Endothelial cell of umbilical vein (primary cell): ENCODE data around the gene BRD1.

Source experiments
- EZH2 ChIP-seq: IDR thresholded peaks from 2 replicates; pipeline ENCODE4 v1.6.1; 2012; ENCODE audit warnings: borderline replicate concordance, low read depth, mild to moderate bottlenecking, moderate library complexity, low read length, inconsistent platforms; ENCODE audit not compliant: severe bottlenecking
- FOS ChIP-seq: IDR thresholded peaks from 2 replicates; pipeline ENCODE4 v1.6.1; 2011; ENCODE audit warnings: mild to moderate bottlenecking, low read length, moderate library complexity, borderline replicate concordance; ENCODE audit not compliant: insufficient read depth
- GATA2 ChIP-seq: IDR thresholded peaks from 2 replicates; pipeline ENCODE4 v1.7.0; 2011; ENCODE audit warnings: low read depth, mild to moderate bottlenecking, moderate library complexity, mixed read lengths, low read length; ENCODE audit not compliant: insufficient read length, insufficient read depth
- JUN ChIP-seq: IDR thresholded peaks from 2 replicates; pipeline ENCODE4 v1.6.1; 2011; ENCODE audit warnings: borderline replicate concordance, low read depth; ENCODE audit not compliant: insufficient read length, insufficient read depth
- POLR2A ChIP-seq: IDR thresholded peaks from 2 replicates; pipeline ENCODE4 v1.6.1; 2012; ENCODE audit warnings: low read depth, mild to moderate bottlenecking, control low read depth, low read length
- POLR2AphosphoS5 ChIP-seq: IDR thresholded peaks from 2 replicates; pipeline ENCODE4 v1.6.1; 2012; ENCODE audit warnings: low read depth, mild to moderate bottlenecking, control low read depth, low read length, moderate library complexity; ENCODE audit not compliant: insufficient read depth
- TF ChIP-seq, protein P1 (sequence below), 2 donors: IDR thresholded peaks; 1 replicate in 1 of 2; 2 replicates in 1 of 2; pipeline ENCODE4 v1.5.1; 2011; ENCODE audit warnings: low read length in 2 of 2, mild to moderate bottlenecking in 2 of 2, moderate library complexity in 2 of 2, control low read depth in 1 of 2, inconsistent platforms in 1 of 2, low read depth in 1 of 2; ENCODE audit not compliant: insufficient read depth in 1 of 2; ENCODE audit errors: extremely low read depth in 1 of 2
- TF ChIP-seq, protein P2 (sequence below): IDR thresholded peaks from 2 replicates; pipeline ENCODE4 v1.6.1; 2011; ENCODE audit not compliant: insufficient read depth, insufficient read length

DNA sequence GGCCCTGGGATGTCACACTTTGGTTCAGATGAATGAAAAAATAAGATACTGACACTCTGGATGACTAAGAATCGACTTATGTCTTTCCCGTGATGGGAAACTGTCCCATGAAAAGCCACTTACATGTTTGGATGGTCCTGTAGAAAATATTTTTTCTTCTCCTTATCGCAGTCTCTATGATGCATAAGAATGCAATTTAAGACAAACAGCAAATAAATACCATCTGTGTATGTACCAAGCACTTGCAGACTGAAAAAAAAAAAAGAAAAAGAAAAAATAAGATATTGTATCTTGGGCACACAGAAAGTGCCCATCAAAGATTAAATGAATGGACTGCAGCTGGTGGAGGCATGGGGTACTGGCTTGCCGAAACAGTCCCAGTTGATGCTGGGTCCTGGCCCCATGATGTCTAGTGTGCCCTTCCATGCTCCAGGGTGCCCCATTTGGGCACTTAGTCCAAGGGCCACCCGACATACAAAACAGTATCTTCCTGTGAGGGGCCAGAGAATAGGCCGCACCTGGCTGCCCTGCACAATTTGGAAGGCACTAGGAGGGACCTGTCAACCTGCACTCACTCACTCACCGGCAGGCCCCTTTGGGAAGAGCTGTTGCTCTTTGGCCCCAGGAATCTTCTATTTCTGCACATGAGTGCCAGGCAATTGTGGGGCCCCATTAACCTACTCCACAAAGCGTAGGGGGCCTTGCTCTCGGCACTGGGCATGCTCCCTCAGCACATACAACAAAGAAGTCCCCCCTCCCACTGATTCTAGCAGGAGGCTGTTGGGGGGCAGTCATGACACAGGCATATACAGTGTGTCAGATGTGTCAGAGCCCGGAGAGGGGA, 23.5 kb upstream of the BRD1 start:
- TF ChIP-seq POLR2A (no peak), POLR2AphosphoS5 (no peak), EZH2 (no peak), GATA2 (no peak), JUN (no peak), FOS (no peak)
- TF ChIP-seq, protein P1, sequence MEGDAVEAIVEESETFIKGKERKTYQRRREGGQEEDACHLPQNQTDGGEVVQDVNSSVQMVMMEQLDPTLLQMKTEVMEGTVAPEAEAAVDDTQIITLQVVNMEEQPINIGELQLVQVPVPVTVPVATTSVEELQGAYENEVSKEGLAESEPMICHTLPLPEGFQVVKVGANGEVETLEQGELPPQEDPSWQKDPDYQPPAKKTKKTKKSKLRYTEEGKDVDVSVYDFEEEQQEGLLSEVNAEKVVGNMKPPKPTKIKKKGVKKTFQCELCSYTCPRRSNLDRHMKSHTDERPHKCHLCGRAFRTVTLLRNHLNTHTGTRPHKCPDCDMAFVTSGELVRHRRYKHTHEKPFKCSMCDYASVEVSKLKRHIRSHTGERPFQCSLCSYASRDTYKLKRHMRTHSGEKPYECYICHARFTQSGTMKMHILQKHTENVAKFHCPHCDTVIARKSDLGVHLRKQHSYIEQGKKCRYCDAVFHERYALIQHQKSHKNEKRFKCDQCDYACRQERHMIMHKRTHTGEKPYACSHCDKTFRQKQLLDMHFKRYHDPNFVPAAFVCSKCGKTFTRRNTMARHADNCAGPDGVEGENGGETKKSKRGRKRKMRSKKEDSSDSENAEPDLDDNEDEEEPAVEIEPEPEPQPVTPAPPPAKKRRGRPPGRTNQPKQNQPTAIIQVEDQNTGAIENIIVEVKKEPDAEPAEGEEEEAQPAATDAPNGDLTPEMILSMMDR (IDR thresholded peaks at IDR 0.05; ENCODE audit: extremely low read depth in 1 of 2, insufficient read depth in 1 of 2, low read depth in 1 of 2, low read length in 2 of 2), result no peak
- TF ChIP-seq, protein P2, sequence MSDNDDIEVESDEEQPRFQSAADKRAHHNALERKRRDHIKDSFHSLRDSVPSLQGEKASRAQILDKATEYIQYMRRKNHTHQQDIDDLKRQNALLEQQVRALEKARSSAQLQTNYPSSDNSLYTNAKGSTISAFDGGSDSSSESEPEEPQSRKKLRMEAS, result no peak
